H9 (cell line): ENCODE data around the gene PNMT. TPM values are rescaled to one million over a fixed set of nuclear protein-coding genes. Genes with fewer than 3 reads are reported as not detected.

Experiments
- DNase-seq: peaks from one replicate; pipeline ENCODE4 v3.0.0-alpha.2; 2017
- H2AFZ ChIP-seq: one replicate; pipeline ENCODE4 v1.6.1; 2013; ENCODE audit warnings: mild to moderate bottlenecking, low read length, control low read depth, moderate library complexity
- H2AK5ac ChIP-seq: 2 replicates; pipeline ENCODE4 v1.6.1; 2013; ENCODE audit warnings: low read length, control low read depth, mixed read lengths; ENCODE audit not compliant: insufficient read length
- H2BK120ac ChIP-seq: one replicate; pipeline ENCODE4 v1.6.1; 2013; ENCODE audit warnings: low read depth, mild to moderate bottlenecking, low read length, control low read depth, inconsistent platforms; ENCODE audit not compliant: poor library complexity, severe bottlenecking
- H2BK12ac ChIP-seq: 2 replicates; pipeline ENCODE4 v1.6.1; 2013; ENCODE audit warnings: low read length, control low read depth, mixed read lengths, low read depth; ENCODE audit not compliant: insufficient read length
- H2BK15ac ChIP-seq: 2 replicates; pipeline ENCODE4 v1.6.1; 2013; ENCODE audit warnings: low read depth, low read length, control low read depth
- H2BK20ac ChIP-seq: one replicate; pipeline ENCODE4 v1.6.1; 2013; ENCODE audit warnings: low read depth, mild to moderate bottlenecking, low read length, control low read depth, inconsistent platforms; ENCODE audit not compliant: poor library complexity, severe bottlenecking
- H2BK5ac ChIP-seq: 2 replicates; pipeline ENCODE4 v1.6.1; 2013; ENCODE audit warnings: low read length, control low read depth, mixed read lengths; ENCODE audit not compliant: insufficient read length
- H3K14ac ChIP-seq: 2 replicates; pipeline ENCODE4 v1.6.1; 2013; ENCODE audit warnings: low read length, control low read depth; ENCODE audit not compliant: insufficient read depth
- H3K18ac ChIP-seq: 2 replicates; pipeline ENCODE4 v1.6.1; 2013; ENCODE audit warnings: low read depth, mild to moderate bottlenecking, mixed read lengths, low read length, control low read depth; ENCODE audit not compliant: insufficient read length
- H3K23ac ChIP-seq: 2 replicates; pipeline ENCODE4 v1.6.1; 2013; ENCODE audit warnings: low read length, control low read depth, mixed read lengths, low read depth; ENCODE audit not compliant: insufficient read length
- H3K23me2 ChIP-seq: 2 replicates; pipeline ENCODE4 v1.6.1; 2013; ENCODE audit warnings: low read depth, mild to moderate bottlenecking, mixed read lengths, low read length, control low read depth; ENCODE audit not compliant: insufficient read length, poor library complexity, severe bottlenecking
- H3K27ac ChIP-seq: 2 replicates; pipeline ENCODE4 v1.5.1; 2013; ENCODE audit warnings: low read length, control low read depth, mixed read lengths, low read depth; ENCODE audit not compliant: insufficient read length
- H3K27me3 ChIP-seq: 2 replicates; pipeline ENCODE4 v1.6.1; 2013; ENCODE audit warnings: low read length, control low read depth, inconsistent platforms; ENCODE audit not compliant: insufficient read depth
- H3K4ac ChIP-seq: 2 replicates; pipeline ENCODE4 v1.6.1; 2013; ENCODE audit warnings: low read depth, mild to moderate bottlenecking, control low read depth, inconsistent platforms, low read length, moderate library complexity
- H3K4me1 ChIP-seq: 2 replicates; pipeline ENCODE4 v1.6.1; 2013; ENCODE audit warnings: low read length, control low read depth, inconsistent platforms; ENCODE audit not compliant: insufficient read depth
- H3K4me2 ChIP-seq: 2 replicates; pipeline ENCODE4 v1.6.1; 2013; ENCODE audit warnings: low read length, control low read depth, mixed read lengths; ENCODE audit not compliant: insufficient read length, insufficient read depth
- H3K56ac ChIP-seq: 2 replicates; pipeline ENCODE4 v1.6.1; 2013; ENCODE audit warnings: low read depth, mild to moderate bottlenecking, mixed read lengths, low read length, control low read depth; ENCODE audit not compliant: insufficient read length
- H3K79me1 ChIP-seq: 2 replicates; pipeline ENCODE4 v1.6.1; 2013; ENCODE audit warnings: low read depth, mild to moderate bottlenecking, moderate library complexity, low read length, control low read depth, inconsistent platforms; ENCODE audit not compliant: insufficient read depth, poor library complexity, severe bottlenecking
- H3K79me2 ChIP-seq: 2 replicates; pipeline ENCODE4 v1.6.1; 2013; ENCODE audit warnings: low read length, control low read depth, inconsistent platforms; ENCODE audit not compliant: insufficient read depth
- H3K9ac ChIP-seq: 2 replicates; pipeline ENCODE4 v1.6.1; 2013; ENCODE audit warnings: low read length, control low read depth, mixed read lengths; ENCODE audit not compliant: insufficient read length; ENCODE audit errors: extremely low read depth
- H3K9me3 ChIP-seq: one replicate; pipeline ENCODE4 v1.6.1; 2013; ENCODE audit warnings: low read depth, low read length, inconsistent platforms; ENCODE audit not compliant: control insufficient read depth
- H3T11ph ChIP-seq: one replicate; pipeline ENCODE4 v1.6.1; 2013; ENCODE audit warnings: mild to moderate bottlenecking, low read length, control low read depth, inconsistent platforms
- H4K20me1 ChIP-seq: one replicate; pipeline ENCODE4 v1.6.1; 2013; ENCODE audit not compliant: control insufficient read depth, insufficient read length, insufficient read depth
- H4K5ac ChIP-seq: 2 replicates; pipeline ENCODE4 v1.6.1; 2013; ENCODE audit warnings: low read depth, mild to moderate bottlenecking, mixed read lengths, low read length, control low read depth; ENCODE audit not compliant: insufficient read length
- H4K8ac ChIP-seq: replicated peaks from 2 replicates; pipeline ENCODE4 v1.6.1; 2013; ENCODE audit warnings: low read length, control low read depth, mixed read lengths, low read depth; ENCODE audit not compliant: insufficient read length
- H4K91ac ChIP-seq: 2 replicates; pipeline ENCODE4 v1.6.1; 2013; ENCODE audit warnings: low read depth, mild to moderate bottlenecking, moderate library complexity, mixed read lengths, low read length, control low read depth; ENCODE audit not compliant: insufficient read length
- H3K27ac Mint-ChIP-seq, 3 experiments: 2 replicates in 2 of 3; 3 replicates in 1 of 3; pipeline ENCODE4 v1.8.0; 2020 to 2021; ENCODE audit warnings: mixed read lengths in 3 of 3, mild to moderate bottlenecking in 1 of 3, moderate library complexity in 1 of 3
- H3K27me3 Mint-ChIP-seq: 2 replicates; pipeline ENCODE4 v1.8.0; 2021; ENCODE audit warnings: low read depth, mild to moderate bottlenecking, moderate library complexity, mixed read lengths
- H3K36me3 Mint-ChIP-seq, 3 experiments: 2 replicates in 2 of 3; 3 replicates in 1 of 3; pipeline ENCODE4 v1.8.0; 2020 to 2021; ENCODE audit warnings: low read depth in 3 of 3, mixed read lengths in 3 of 3; ENCODE audit not compliant: insufficient read depth in 1 of 3
- H3K4me1 Mint-ChIP-seq, 2 experiments: 2 replicates each; pipeline ENCODE4 v1.8.0; 2020; ENCODE audit warnings: mixed read lengths in 2 of 2
- H3K4me3 Mint-ChIP-seq, 2 experiments: 2 replicates in 1 of 2; 3 replicates in 1 of 2; pipeline ENCODE4 v1.8.0; 2020 to 2021; ENCODE audit warnings: mild to moderate bottlenecking in 2 of 2, mixed read lengths in 2 of 2, moderate library complexity in 1 of 2
- H3K9me3 Mint-ChIP-seq, 2 experiments: 2 replicates in 1 of 2; 3 replicates in 1 of 2; pipeline ENCODE4 v1.8.0; 2020; ENCODE audit warnings: mild to moderate bottlenecking in 2 of 2, mixed read lengths in 2 of 2, moderate library complexity in 1 of 2
- CTCF ChIP-seq: fragments of 200-600 bp; sonication (generic); conservative IDR thresholded peaks from 3 replicates; pipeline ENCODE4 v1.8.0; 2021; ENCODE audit warnings: antibody characterized with exemption, mild to moderate bottlenecking
- WGBS: extraction: QIAGEN DNeasy Blood & Tissue Kit; methylation state at CpG from one replicate; pipeline ENCODE4 v1.1.7; 2013; ENCODE audit warnings: missing lambda C conversion rate, low lambda C conversion rate, mixed read lengths; ENCODE audit not compliant: insufficient read length; ENCODE audit errors: extremely low coverage; 5-methylcytosine and 5-hydroxymethylcytosine counted together
- total RNA-seq: library from RNA; stranded (reverse); gene quantifications from 2 replicates; pipeline ENCODE4 v1.2.1, GENCODE V29; 2021

PNMT gene
- total RNA-seq, 1 experiment from 2014 or later: 2.1 TPM

- H2BK5ac ChIP-seq: no peak overlapping the region
- H3K79me1 ChIP-seq: no peaks in the 10 kb centered on the region
- H3K4ac ChIP-seq: no peak overlapping the region
- no peak overlapping the region for H2AFZ ChIP-seq
- DNase-seq: no peak
- H3K27me3 Mint-ChIP-seq: peaks cover 89% of the 10 kb centered on the region
- peaks cover 44 to 54% of the 10 kb centered on the region in 2 experiments for H3K4me1 Mint-ChIP-seq
- no peak overlapping the region for H4K5ac ChIP-seq
- H2BK20ac ChIP-seq: no peak overlapping the region
- H3K23me2 ChIP-seq: peaks cover 13% of the 10 kb centered on the region
- no peak overlapping the region for H3K14ac ChIP-seq
- H3K56ac ChIP-seq: no peak overlapping the region
- H3K79me2 ChIP-seq: no peaks in the 10 kb centered on the region
- no peak overlapping the region for H3K23ac ChIP-seq
- no peak overlapping the region for H3K27ac Mint-ChIP-seq
- H3K9me3 ChIP-seq: no peaks in the 10 kb centered on the region
- H3K18ac ChIP-seq: no peak overlapping the region
- no peak overlapping the region for H3K4me3 Mint-ChIP-seq
- no peak overlapping the region for H4K8ac ChIP-seq
- H2BK12ac ChIP-seq: no peak overlapping the region
- no CpG with 5 or more reads among the region's 8 CpGs for WGBS
- peaks cover 5% of the 10 kb centered on the region; the same call in 1 of the 2 replicates for H3K4me1 ChIP-seq
- no peak overlapping the region for H2AK5ac ChIP-seq
- no peaks in the 10 kb centered on the region; a peak in 1 of 7 replicates for H3K36me3 Mint-ChIP-seq
- no peaks in the 10 kb centered on the region; a peak in 1 of 5 replicates for H3K9me3 Mint-ChIP-seq
- H3K9ac ChIP-seq: no peak overlapping the region
- TF ChIP-seq CTCF: no peak
- H2BK15ac ChIP-seq: no peak overlapping the region
- H4K91ac ChIP-seq: no peak overlapping the region
- no peak overlapping the region for H3T11ph ChIP-seq
- no peak overlapping the region for H3K4me2 ChIP-seq
- no peak overlapping the region for H2BK120ac ChIP-seq
- H3K27ac ChIP-seq: no peak overlapping the region
- H3K27me3 ChIP-seq: peaks cover 18% of the 10 kb centered on the region; the same call in 1 of the 2 replicates
- no peaks in the 10 kb centered on the region for H4K20me1 ChIP-seq
These were observed 43.9 kb upstream of the PNMT start for GRCh38 chr17:39624313-39624712.
